ENCODE results near the gene MYL5. TPM values are rescaled to one million over a fixed set of nuclear protein-coding genes. Genes with fewer than 3 reads are reported as not detected.

The MYL5 gene
- total and polyA plus RNA-seq, 10 of the 15 experiments (the other 5 are each of a cell fraction or from before 2014, with no cell fraction given), result 1.2 to 13.8 (median 7.1) TPM

DNA sequence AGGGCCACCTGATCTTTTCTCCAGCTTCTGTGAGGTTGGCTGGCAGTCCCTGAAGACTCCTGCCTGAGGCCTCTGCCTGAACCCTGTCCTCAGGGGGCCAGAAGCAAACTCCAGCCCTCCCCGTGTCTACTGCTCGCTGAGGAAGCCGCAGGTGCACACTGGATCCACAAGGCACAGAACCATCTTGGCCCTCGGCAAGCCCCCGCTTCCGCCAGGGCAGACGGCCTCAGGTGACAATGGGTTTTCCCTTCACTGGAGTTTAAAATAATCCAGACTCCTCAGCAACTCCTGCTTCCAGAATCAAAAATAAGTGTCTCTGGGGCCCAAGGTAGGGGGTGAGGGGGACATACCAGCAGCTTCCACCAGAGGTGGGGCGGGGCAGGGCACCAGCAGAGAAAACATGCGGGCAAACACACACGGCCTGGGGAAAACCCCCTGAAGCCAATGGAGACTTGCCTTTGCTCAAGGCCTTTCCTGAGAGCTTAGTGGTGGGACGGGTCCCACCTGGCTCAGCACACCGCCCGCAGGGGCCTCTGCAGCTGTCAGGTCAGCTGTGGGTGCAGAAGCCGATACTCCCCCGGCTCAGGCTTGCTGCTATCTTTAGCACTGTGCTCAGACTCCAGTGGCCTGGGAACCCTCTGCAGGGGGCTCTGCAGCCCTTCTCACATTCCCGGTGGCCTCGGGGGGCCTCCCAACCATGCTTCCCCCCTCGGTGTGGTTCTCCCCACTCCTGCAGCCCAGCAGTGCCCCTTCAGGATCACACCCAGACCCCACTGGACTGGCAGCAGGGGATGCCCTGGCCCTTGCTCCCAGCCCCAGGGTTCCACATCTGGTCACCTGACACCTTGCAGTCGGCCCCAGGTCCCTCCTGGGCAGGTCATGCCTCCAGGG is 1.9 kb downstream of the MYL5 start (continued):
- no peak for TF ChIP-seq KAT2A (conservative IDR thresholded peaks at IDR 0.05; ENCODE audit: control insufficient read depth, low read depth, low read length)
- no peak for TF ChIP-seq ZNF24 (IDR thresholded peaks at IDR 0.05)
- 0 out of 2 replicates have a peak, but pooled peaks have one; percentile 12 for TF ChIP-seq PAX5 (IDR thresholded peaks at IDR 0.05; ENCODE audit: borderline replicate concordance, low read depth, low read length)
- TF ChIP-seq HCFC1 (IDR thresholded peaks at IDR 0.05; ENCODE audit: low read length), result no peak
- no peak for TF ChIP-seq HDAC2 (IDR thresholded peaks at IDR 0.05)
- no peak for TF ChIP-seq USF1 (IDR thresholded peaks at IDR 0.05; ENCODE audit: borderline replicate concordance, extremely low read length, insufficient read depth, low read depth, low read length)
- no peak for TF ChIP-seq NFXL1 (IDR thresholded peaks at IDR 0.05; ENCODE audit: borderline replicate concordance)
- TF ChIP-seq IKZF1 (conservative IDR thresholded peaks at IDR 0.05), result peak; percentile 14; the same call in 1 of the 2 replicates
- TF ChIP-seq TARDBP (IDR thresholded peaks at IDR 0.05; ENCODE audit: borderline replicate concordance), result no peak
- no peak for TF ChIP-seq FOXK2 (IDR thresholded peaks at IDR 0.05)
- no peak for TF ChIP-seq EZH2 (IDR thresholded peaks at IDR 0.05; ENCODE audit: borderline replicate concordance, control insufficient read depth, low read depth, low read length)
- 0 out of 2 replicates have a peak, but pooled peaks have one; percentile 16 for TF ChIP-seq NR2F1 (conservative IDR thresholded peaks at IDR 0.05)
- TF ChIP-seq POLR2A (IDR thresholded peaks at IDR 0.05; ENCODE audit: low read depth, low read length), result no peak
- no peak for TF ChIP-seq IRF4 (IDR thresholded peaks at IDR 0.05; ENCODE audit: low read depth, low read length)
- no peak for TF ChIP-seq NR2C2 (IDR thresholded peaks at IDR 0.05; ENCODE audit: borderline replicate concordance, control insufficient read depth, insufficient read length, low read depth)
- peak; percentile 56 for TF ChIP-seq POLR2AphosphoS5 (IDR thresholded peaks at IDR 0.05; ENCODE audit: low read length)
- peak; percentile 94 for TF ChIP-seq TCF12 (IDR thresholded peaks at IDR 0.05; ENCODE audit: low read depth, low read length)
- no peak for TF ChIP-seq SPI1 (IDR thresholded peaks at IDR 0.05; ENCODE audit: borderline replicate concordance, insufficient read depth, low read depth, low read length)
- TF ChIP-seq MYC (IDR thresholded peaks at IDR 0.05; ENCODE audit: insufficient read depth, insufficient read length, insufficient replicate concordance, low read length, severe bottlenecking), result no peak

All from GM12878 (cell line).